ENCODE measurements around the gene CER1.

DNA sequence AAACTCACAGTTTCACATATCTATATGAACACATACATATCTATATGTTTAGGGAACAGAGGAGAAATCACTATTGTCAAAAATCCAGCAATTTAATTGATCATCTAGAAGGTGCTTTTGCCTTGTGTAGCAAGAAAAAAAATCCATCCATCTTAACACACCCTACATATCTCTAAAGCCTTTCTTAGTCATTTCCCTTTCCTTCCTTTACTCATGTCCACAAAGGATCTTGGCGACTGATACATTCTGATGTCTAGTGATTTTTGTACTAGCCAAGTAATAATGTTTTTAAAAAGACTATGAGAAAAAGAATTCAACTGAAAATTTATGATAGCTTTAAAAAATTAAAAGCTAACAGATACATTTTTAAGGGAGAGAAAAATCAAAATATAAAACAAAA, 51.8 kb downstream of the CER1 start:
- TF ChIP-seq, protein P1, sequence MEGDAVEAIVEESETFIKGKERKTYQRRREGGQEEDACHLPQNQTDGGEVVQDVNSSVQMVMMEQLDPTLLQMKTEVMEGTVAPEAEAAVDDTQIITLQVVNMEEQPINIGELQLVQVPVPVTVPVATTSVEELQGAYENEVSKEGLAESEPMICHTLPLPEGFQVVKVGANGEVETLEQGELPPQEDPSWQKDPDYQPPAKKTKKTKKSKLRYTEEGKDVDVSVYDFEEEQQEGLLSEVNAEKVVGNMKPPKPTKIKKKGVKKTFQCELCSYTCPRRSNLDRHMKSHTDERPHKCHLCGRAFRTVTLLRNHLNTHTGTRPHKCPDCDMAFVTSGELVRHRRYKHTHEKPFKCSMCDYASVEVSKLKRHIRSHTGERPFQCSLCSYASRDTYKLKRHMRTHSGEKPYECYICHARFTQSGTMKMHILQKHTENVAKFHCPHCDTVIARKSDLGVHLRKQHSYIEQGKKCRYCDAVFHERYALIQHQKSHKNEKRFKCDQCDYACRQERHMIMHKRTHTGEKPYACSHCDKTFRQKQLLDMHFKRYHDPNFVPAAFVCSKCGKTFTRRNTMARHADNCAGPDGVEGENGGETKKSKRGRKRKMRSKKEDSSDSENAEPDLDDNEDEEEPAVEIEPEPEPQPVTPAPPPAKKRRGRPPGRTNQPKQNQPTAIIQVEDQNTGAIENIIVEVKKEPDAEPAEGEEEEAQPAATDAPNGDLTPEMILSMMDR (IDR thresholded peaks at IDR 0.05; ENCODE audit: low read depth, low read length), result no peak
- no peak for TF ChIP-seq EZH2phosphoT487 (IDR thresholded peaks at IDR 0.05; ENCODE audit: low read depth)

Data from OCI-LY3 (cell line).